Ishikawa (cell line): ENCODE measurements around the gene NEO1.

Source experiments
- EP300 ChIP-seq: IDR thresholded peaks from 2 replicates; pipeline ENCODE4 v1.6.1; 2012; ENCODE audit warnings: borderline replicate concordance
- MAX ChIP-seq: IDR thresholded peaks from 2 replicates; pipeline ENCODE4 v1.6.1; 2012
- NFIC ChIP-seq: IDR thresholded peaks from 2 replicates; pipeline ENCODE4 v1.6.1; 2012
- RAD21 ChIP-seq: IDR thresholded peaks from 2 replicates; pipeline ENCODE4 v1.6.1; 2012; ENCODE audit warnings: low read depth
- TAF1 ChIP-seq: IDR thresholded peaks from 2 replicates; pipeline ENCODE4 v1.6.1; 2012; ENCODE audit warnings: low read depth, mild to moderate bottlenecking
- TCF12 ChIP-seq: IDR thresholded peaks from 2 replicates; pipeline ENCODE4 v1.6.1; 2012; ENCODE audit warnings: low read depth
- TEAD4 ChIP-seq: IDR thresholded peaks from 2 replicates; pipeline ENCODE4 v1.6.1; 2012
- TF ChIP-seq, protein P1 (sequence below): IDR thresholded peaks from 2 replicates; pipeline ENCODE4 v1.6.1; 2012; ENCODE audit warnings: low read depth, mild to moderate bottlenecking

- TF ChIP-seq NFIC (no peak), EP300 (no peak), MAX (no peak), TAF1 (no peak), RAD21 (no peak), TEAD4 (no peak), TCF12 (no peak)
- TF ChIP-seq, protein P1, sequence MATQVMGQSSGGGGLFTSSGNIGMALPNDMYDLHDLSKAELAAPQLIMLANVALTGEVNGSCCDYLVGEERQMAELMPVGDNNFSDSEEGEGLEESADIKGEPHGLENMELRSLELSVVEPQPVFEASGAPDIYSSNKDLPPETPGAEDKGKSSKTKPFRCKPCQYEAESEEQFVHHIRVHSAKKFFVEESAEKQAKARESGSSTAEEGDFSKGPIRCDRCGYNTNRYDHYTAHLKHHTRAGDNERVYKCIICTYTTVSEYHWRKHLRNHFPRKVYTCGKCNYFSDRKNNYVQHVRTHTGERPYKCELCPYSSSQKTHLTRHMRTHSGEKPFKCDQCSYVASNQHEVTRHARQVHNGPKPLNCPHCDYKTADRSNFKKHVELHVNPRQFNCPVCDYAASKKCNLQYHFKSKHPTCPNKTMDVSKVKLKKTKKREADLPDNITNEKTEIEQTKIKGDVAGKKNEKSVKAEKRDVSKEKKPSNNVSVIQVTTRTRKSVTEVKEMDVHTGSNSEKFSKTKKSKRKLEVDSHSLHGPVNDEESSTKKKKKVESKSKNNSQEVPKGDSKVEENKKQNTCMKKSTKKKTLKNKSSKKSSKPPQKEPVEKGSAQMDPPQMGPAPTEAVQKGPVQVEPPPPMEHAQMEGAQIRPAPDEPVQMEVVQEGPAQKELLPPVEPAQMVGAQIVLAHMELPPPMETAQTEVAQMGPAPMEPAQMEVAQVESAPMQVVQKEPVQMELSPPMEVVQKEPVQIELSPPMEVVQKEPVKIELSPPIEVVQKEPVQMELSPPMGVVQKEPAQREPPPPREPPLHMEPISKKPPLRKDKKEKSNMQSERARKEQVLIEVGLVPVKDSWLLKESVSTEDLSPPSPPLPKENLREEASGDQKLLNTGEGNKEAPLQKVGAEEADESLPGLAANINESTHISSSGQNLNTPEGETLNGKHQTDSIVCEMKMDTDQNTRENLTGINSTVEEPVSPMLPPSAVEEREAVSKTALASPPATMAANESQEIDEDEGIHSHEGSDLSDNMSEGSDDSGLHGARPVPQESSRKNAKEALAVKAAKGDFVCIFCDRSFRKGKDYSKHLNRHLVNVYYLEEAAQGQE, result no peak
Observed at GRCh38 chr15:73058437-73058836, 6.2 kb downstream of the NEO1 start.
